ENCODE measurements around the gene ADAMTS2.

The ADAMTS2 gene

GRCh38 chr5:179301796-179302195 lies 43.5 kb downstream of the ADAMTS2 start:
- TF ChIP-seq CTCF (IDR thresholded peaks at IDR 0.05) = no peak

- TF ChIP-seq CTCF (IDR thresholded peaks at IDR 0.05) = no peak
Measured at GRCh38 chr5:179301376-179301775, 43.9 kb downstream of the ADAMTS2 start.

- no peak for TF ChIP-seq CTCF (IDR thresholded peaks at IDR 0.05)
Measured at GRCh38 chr5:179300581-179301180, 44.6 kb downstream of the ADAMTS2 start.

GRCh38 chr5:179298181-179298993 lies 46.9 kb downstream of the ADAMTS2 start:
- TF ChIP-seq CTCF (IDR thresholded peaks at IDR 0.05) = no peak

GRCh38 chr5:179297486-179298180 lies 47.6 kb downstream of the ADAMTS2 start:
- TF ChIP-seq CTCF (IDR thresholded peaks at IDR 0.05) = no peak

- TF ChIP-seq CTCF (IDR thresholded peaks at IDR 0.05) = no peak
Measured at GRCh38 chr5:179297026-179297425, 48.2 kb downstream of the ADAMTS2 start.

- TF ChIP-seq CTCF (IDR thresholded peaks at IDR 0.05) = no peak
Measured at GRCh38 chr5:179296150-179296821, 49.0 kb downstream of the ADAMTS2 start.

All from LNCAP (cell line).